Panc1 (cell line): ENCODE measurements around the gene GPR141. TPM values are rescaled to one million over a fixed set of nuclear protein-coding genes. Genes with fewer than 3 reads are reported as not detected.

Source experiments
- ATAC-seq: fragments of 200-7000 bp; cut with Tn5 transposase; 2 replicates; pipeline ENCODE4 v1.9.1; 2020; ENCODE audit warnings: mild to moderate bottlenecking, moderate library complexity
- BruUV-seq: library from RNA; stranded (reverse); fragments of 400-500 nt; replicated peaks from 2 replicates; lab custom pipeline; 2021; lab: Mats Ljungman, UMichigan
- CTCF ChIA-PET: fragments of 300-600 bp; sonication (Branson Sonifier 250); formaldehyde crosslinking; loops from one replicate; lab custom pipeline; 2022; ENCODE audit warnings: antibody characterized with exemption; lab: Charles Lee
- POLR2A ChIA-PET: fragments of 300-600 bp; sonication (Branson Sonifier 250); formaldehyde crosslinking; loops from one replicate; lab custom pipeline; 2022; ENCODE audit warnings: antibody characterized with exemption; lab: Charles Lee
- DNase-seq: peaks from one replicate; pipeline ENCODE4 v3.0.0-alpha.2; 2010; ENCODE audit warnings: low read depth, low spot score
- H3K27ac ChIP-seq: 2 replicates; pipeline ENCODE4 v1.5.1; 2011; ENCODE audit warnings: mild to moderate bottlenecking, low read length, inconsistent platforms
- H3K27me3 ChIP-seq: fragments of 200-500 bp; sonication (Bioruptor generic); 2 replicates; pipeline ENCODE4 v1.6.0; 2014; ENCODE audit warnings: low read length, inconsistent platforms; ENCODE audit not compliant: control insufficient read depth, insufficient read depth
- H3K36me3 ChIP-seq: fragments of 200-500 bp; sonication (Bioruptor generic); 2 replicates; pipeline ENCODE4 v1.5.1; 2014; ENCODE audit warnings: inconsistent platforms, mild to moderate bottlenecking, low read length, moderate library complexity; ENCODE audit not compliant: control insufficient read depth, insufficient read depth
- H3K4me1 ChIP-seq: 2 replicates; pipeline ENCODE4 v1.5.1; 2011; ENCODE audit warnings: inconsistent platforms, mild to moderate bottlenecking, low read length, moderate library complexity; ENCODE audit not compliant: control insufficient read depth, insufficient read depth
- H3K4me3 ChIP-seq, 2 experiments: 2 replicates each; pipeline ENCODE4 v1.5.1; 2011 to 2012; ENCODE audit warnings: low read depth in 2 of 2, low read length in 2 of 2, mild to moderate bottlenecking in 2 of 2, inconsistent platforms in 1 of 2, moderate library complexity in 1 of 2
- H3K9me3 ChIP-seq: fragments of 200-500 bp; sonication (Bioruptor generic); 2 replicates; pipeline ENCODE4 v1.5.1; 2014; ENCODE audit warnings: low read depth, mild to moderate bottlenecking, inconsistent platforms, low read length, moderate library complexity; ENCODE audit not compliant: control insufficient read depth, insufficient read depth
- POLR2AphosphoS5 ChIP-seq: IDR thresholded peaks from 2 replicates; pipeline ENCODE4 v1.6.1; 2012; ENCODE audit warnings: mild to moderate bottlenecking, low read depth, low read length, moderate library complexity
- SIN3A ChIP-seq: IDR thresholded peaks from 2 replicates; pipeline ENCODE4 v1.6.1; 2012; ENCODE audit warnings: low read depth, mild to moderate bottlenecking, low read length, moderate library complexity, borderline replicate concordance; ENCODE audit not compliant: insufficient read depth
- TCF7L2 ChIP-seq: IDR thresholded peaks from 2 replicates; pipeline ENCODE4 v1.6.1; 2011; ENCODE audit warnings: mild to moderate bottlenecking, low read depth, low read length, inconsistent platforms
- in situ Hi-C: cut with HindIII; loops from 2 replicates; pipeline ENCODE4 v1.10.0; 2016; ENCODE audit warnings: low sequenced_read_pairs, low pct_unique_long_range_greater_than_20kb
- intact Hi-C: fragments of 100-400 bp; cut with micrococcal nuclease; formaldehyde crosslinking; loops from one replicate; pipeline ENCODE4 v1.10.0; 2022; ENCODE audit not compliant: unreplicated experiment
- total RNA-seq: library from RNA; stranded (reverse); gene quantifications from one replicate; pipeline ENCODE4 v1.2.1, GENCODE V29; 2021; ENCODE audit not compliant: unreplicated experiment
- TF ChIP-seq, protein P1 (sequence below): fragments of 450-650 bp; IDR thresholded peaks from 2 replicates; pipeline ENCODE4 v1.5.1; 2017; ENCODE audit warnings: mild to moderate bottlenecking
- TF ChIP-seq, protein P2 (sequence below), 2 experiments: IDR thresholded peaks; 2 replicates each; pipeline ENCODE4 v1.6.1; 2011 to 2012; ENCODE audit warnings: low read depth in 2 of 2, control low read depth in 1 of 2, low read length in 1 of 2, mild to moderate bottlenecking in 1 of 2, moderate library complexity in 1 of 2; ENCODE audit not compliant: insufficient read depth in 1 of 2

The GPR141 gene
- total RNA-seq, 1 experiment from 2014 or later, result not detected

DNA sequence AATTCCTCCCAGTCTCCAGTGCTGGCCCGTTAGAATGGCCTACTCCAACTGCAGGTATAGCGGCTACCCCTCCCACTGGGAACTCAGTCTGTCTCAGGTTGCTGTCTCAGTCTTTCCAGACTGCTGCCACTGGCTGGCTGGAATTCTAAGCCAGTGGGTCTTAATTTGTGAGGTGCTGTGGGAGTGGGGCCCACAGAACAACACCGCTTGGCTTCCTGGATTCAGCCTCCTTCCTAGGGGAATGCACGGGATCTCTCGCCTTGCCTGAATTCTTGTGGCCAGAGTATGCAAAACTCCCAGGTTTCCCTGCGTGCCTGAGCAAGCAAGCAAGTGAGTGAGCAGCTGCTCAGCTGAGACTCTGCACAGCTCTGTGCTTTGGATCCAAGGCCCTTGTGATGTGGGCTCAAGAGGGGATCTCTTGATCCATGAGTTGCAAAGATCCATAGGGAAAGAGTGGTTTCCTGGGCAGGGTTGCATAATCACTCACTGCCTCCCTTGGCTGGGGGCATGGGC, 41.5 kb upstream of the GPR141 start:
- Histone ChIP-seq H3K4me3 (no peak overlapping the region), H3K36me3 (no peaks in the 10 kb centered on the region), H3K27me3 (no peaks in the 10 kb centered on the region), H3K9me3 (no peaks in the 10 kb centered on the region), H3K4me1 (no peaks in the 10 kb centered on the region), H3K27ac (no peak overlapping the region)
- POLR2A ChIA-PET, result no interaction called here
- in situ Hi-C loops (no loop called here), intact Hi-C loops (no loop called here)
- DNase-seq (no peak), ATAC-seq (no peak)
- BruUV-seq, result no TSS peak
- TF ChIP-seq, protein P1, sequence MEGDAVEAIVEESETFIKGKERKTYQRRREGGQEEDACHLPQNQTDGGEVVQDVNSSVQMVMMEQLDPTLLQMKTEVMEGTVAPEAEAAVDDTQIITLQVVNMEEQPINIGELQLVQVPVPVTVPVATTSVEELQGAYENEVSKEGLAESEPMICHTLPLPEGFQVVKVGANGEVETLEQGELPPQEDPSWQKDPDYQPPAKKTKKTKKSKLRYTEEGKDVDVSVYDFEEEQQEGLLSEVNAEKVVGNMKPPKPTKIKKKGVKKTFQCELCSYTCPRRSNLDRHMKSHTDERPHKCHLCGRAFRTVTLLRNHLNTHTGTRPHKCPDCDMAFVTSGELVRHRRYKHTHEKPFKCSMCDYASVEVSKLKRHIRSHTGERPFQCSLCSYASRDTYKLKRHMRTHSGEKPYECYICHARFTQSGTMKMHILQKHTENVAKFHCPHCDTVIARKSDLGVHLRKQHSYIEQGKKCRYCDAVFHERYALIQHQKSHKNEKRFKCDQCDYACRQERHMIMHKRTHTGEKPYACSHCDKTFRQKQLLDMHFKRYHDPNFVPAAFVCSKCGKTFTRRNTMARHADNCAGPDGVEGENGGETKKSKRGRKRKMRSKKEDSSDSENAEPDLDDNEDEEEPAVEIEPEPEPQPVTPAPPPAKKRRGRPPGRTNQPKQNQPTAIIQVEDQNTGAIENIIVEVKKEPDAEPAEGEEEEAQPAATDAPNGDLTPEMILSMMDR, result no peak
- TF ChIP-seq, protein P2, sequence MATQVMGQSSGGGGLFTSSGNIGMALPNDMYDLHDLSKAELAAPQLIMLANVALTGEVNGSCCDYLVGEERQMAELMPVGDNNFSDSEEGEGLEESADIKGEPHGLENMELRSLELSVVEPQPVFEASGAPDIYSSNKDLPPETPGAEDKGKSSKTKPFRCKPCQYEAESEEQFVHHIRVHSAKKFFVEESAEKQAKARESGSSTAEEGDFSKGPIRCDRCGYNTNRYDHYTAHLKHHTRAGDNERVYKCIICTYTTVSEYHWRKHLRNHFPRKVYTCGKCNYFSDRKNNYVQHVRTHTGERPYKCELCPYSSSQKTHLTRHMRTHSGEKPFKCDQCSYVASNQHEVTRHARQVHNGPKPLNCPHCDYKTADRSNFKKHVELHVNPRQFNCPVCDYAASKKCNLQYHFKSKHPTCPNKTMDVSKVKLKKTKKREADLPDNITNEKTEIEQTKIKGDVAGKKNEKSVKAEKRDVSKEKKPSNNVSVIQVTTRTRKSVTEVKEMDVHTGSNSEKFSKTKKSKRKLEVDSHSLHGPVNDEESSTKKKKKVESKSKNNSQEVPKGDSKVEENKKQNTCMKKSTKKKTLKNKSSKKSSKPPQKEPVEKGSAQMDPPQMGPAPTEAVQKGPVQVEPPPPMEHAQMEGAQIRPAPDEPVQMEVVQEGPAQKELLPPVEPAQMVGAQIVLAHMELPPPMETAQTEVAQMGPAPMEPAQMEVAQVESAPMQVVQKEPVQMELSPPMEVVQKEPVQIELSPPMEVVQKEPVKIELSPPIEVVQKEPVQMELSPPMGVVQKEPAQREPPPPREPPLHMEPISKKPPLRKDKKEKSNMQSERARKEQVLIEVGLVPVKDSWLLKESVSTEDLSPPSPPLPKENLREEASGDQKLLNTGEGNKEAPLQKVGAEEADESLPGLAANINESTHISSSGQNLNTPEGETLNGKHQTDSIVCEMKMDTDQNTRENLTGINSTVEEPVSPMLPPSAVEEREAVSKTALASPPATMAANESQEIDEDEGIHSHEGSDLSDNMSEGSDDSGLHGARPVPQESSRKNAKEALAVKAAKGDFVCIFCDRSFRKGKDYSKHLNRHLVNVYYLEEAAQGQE (IDR thresholded peaks at IDR 0.05; ENCODE audit: insufficient read depth in 1 of 2, low read depth in 2 of 2, low read length in 1 of 2), result no peak
- TF ChIP-seq POLR2AphosphoS5, result no peak
- TF ChIP-seq TCF7L2, result no peak
- no peak for TF ChIP-seq SIN3A
- CTCF ChIA-PET, result no interaction called here

DNA sequence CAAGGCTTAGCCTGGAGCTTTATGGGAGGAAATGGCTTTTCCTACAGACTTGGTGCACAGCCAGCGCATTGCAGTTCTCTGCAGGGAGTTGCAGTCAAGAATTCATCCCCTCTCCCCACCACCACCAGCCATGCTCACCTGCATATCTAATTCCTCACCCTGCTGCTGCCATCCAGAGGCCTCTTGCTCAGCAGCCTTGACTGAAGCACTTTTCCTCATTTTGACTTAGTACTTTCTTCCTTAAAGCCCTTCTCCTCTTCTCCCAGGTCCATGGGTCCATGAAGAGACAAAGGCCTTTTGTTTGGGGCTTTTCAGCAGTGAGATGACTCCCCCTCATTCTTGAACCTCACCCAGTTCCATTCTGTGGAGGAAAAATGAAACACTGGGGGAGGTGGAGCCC, 39.7 kb upstream of the GPR141 start:
- in situ Hi-C loops, result no loop called here
- H3K27ac ChIP-seq, result no peak overlapping the region

More for the DNA sequence above, 39.7 kb upstream of the GPR141 start:
- ATAC-seq (no peak), DNase-seq (no peak)
- no TSS peak for BruUV-seq
- CTCF ChIA-PET, result no interaction called here
- Histone ChIP-seq H3K9me3 (no peaks in the 10 kb centered on the region), H3K4me3 (no peak overlapping the region), H3K27me3 (no peaks in the 10 kb centered on the region), H3K4me1 (no peaks in the 10 kb centered on the region), H3K36me3 (no peaks in the 10 kb centered on the region)
- intact Hi-C loops, result no loop called here
- POLR2A ChIA-PET, result no interaction called here
- TF ChIP-seq TCF7L2, result no peak
- TF ChIP-seq, protein P1, result no peak
- no peak for TF ChIP-seq POLR2AphosphoS5
- no peak for TF ChIP-seq SIN3A
- TF ChIP-seq, protein P2 (IDR thresholded peaks at IDR 0.05; ENCODE audit: insufficient read depth in 1 of 2, low read depth in 2 of 2, low read length in 1 of 2), result no peak
